WERI-Rb-1 (cell line): ENCODE measurements around the gene CFAP100.
A peak's percentile ranks its signal among the peaks of the same experiment; 100 is the strongest.

Experiments
- DNase-seq: peaks from one replicate; pipeline ENCODE4 v3.0.0-alpha.2; 2020
- H3K27ac ChIP-seq: fragments of 250-450 bp; sonication (Bioruptor Pico); 2 replicates; pipeline ENCODE4 v1.5.1; 2020; ENCODE audit warnings: mild to moderate bottlenecking, moderate library complexity
- H3K27me3 ChIP-seq: fragments of 250-450 bp; sonication (Bioruptor Pico); 2 replicates; pipeline ENCODE4 v1.5.1; 2021; ENCODE audit warnings: mild to moderate bottlenecking, low read depth, moderate library complexity; ENCODE audit not compliant: insufficient read depth, severe bottlenecking
- H3K36me3 ChIP-seq: fragments of 250-450 bp; sonication (Bioruptor Pico); 2 replicates; pipeline ENCODE4 v1.5.1; 2020; ENCODE audit warnings: mild to moderate bottlenecking, moderate library complexity
- H3K4me3 ChIP-seq: 2 replicates; pipeline ENCODE4 v1.5.1; 2011; ENCODE audit warnings: low read depth, mild to moderate bottlenecking, control low read depth, low read length
- H3K9me3 ChIP-seq: fragments of 250-450 bp; sonication (Bioruptor Pico); 2 replicates; pipeline ENCODE4 v1.5.1; 2021; ENCODE audit warnings: mild to moderate bottlenecking, moderate library complexity; ENCODE audit not compliant: severe bottlenecking
- TF ChIP-seq, protein P1 (sequence below): IDR thresholded peaks from 2 replicates; pipeline ENCODE4 v1.5.1; 2011; ENCODE audit warnings: low read depth, mild to moderate bottlenecking, control low read depth, inconsistent platforms, low read length

CFAP100 gene

DNA sequence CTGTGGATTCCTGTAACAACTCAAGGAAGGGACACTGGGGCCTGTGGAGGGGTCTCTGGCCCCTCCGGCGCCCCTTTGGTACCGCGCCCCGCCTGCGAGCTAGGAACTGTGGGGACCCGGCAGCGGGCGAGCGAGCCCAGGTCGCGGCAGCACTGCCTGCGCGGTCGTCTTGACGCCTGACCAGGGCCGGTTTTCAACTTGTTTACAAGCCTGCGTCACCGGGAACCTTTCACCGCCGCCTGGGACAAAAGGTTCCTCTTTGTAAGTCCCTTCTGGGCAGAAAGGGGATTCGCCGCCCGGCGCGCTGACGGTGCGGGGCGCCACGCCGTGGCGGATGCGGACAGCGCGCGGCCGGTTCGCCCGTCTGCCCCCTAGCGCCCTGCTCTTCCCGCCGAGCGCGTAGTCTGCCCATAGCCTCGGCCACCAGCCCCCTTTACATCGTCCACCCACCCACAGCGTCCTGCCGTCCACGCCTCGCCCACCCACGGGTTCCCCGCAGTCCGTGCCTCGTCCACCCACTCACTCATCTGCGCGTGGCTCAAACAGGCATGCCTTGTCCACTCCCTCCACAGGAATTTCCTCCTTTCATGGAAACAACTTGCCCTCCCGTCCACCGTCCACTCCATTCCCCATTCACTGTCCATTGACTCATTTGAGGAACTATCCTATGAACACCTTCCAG, 5.5 kb upstream of the CFAP100 start:
- Histone ChIP-seq H3K4me3 (no peak overlapping the region), H3K27ac (no peak overlapping the region), H3K9me3 (no peaks in the 10 kb centered on the region), H3K27me3 (no peaks in the 10 kb centered on the region), H3K36me3 (no peaks in the 10 kb centered on the region)
- TF ChIP-seq, protein P1, sequence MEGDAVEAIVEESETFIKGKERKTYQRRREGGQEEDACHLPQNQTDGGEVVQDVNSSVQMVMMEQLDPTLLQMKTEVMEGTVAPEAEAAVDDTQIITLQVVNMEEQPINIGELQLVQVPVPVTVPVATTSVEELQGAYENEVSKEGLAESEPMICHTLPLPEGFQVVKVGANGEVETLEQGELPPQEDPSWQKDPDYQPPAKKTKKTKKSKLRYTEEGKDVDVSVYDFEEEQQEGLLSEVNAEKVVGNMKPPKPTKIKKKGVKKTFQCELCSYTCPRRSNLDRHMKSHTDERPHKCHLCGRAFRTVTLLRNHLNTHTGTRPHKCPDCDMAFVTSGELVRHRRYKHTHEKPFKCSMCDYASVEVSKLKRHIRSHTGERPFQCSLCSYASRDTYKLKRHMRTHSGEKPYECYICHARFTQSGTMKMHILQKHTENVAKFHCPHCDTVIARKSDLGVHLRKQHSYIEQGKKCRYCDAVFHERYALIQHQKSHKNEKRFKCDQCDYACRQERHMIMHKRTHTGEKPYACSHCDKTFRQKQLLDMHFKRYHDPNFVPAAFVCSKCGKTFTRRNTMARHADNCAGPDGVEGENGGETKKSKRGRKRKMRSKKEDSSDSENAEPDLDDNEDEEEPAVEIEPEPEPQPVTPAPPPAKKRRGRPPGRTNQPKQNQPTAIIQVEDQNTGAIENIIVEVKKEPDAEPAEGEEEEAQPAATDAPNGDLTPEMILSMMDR = peak; percentile 90
- peak; percentile 56 for DNase-seq

DNA sequence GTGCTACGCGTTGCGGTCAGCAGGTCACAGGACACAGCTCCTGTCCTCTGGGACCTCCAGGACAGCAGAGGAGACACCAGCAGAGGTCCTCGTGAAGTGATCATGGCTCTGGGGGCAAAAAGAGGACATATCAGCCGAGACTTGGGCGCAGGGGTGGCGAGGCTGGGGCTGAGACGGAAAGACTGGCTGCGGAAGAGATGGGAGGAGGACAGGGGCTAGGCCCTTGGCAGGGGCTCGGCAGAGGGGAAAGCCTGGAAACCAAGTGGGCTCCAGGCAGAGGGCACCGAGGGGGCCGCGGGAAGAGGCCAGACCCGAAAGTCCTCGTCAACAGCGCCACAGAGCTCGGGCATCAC, 4.9 kb upstream of the CFAP100 start:
- Histone ChIP-seq H3K4me3 (no peak overlapping the region), H3K27me3 (no peaks in the 10 kb centered on the region), H3K27ac (no peak overlapping the region), H3K36me3 (no peaks in the 10 kb centered on the region), H3K9me3 (no peaks in the 10 kb centered on the region)
- TF ChIP-seq, protein P1 = no peak
- no peak for DNase-seq

DNA sequence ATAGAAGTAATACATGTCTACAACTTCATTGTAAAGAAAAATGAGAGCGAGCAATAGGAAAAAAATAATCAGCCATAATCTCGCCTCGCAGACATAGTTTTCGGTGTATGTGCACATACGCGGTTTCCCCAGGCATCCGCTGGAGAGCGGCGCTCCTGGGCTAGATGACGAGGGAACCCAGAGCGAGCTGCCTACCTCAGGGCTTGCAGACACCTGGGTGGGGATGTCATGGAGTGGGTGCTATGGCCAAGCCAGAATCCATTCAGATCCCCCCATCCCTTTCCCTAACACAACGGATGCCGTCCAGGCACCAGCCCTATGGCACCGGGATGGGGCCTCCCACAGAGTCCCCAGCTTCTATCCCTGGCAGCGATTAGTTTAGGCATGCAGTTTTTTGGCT, 4.5 kb upstream of the CFAP100 start:
- TF ChIP-seq, protein P1 = no peak

DNA sequence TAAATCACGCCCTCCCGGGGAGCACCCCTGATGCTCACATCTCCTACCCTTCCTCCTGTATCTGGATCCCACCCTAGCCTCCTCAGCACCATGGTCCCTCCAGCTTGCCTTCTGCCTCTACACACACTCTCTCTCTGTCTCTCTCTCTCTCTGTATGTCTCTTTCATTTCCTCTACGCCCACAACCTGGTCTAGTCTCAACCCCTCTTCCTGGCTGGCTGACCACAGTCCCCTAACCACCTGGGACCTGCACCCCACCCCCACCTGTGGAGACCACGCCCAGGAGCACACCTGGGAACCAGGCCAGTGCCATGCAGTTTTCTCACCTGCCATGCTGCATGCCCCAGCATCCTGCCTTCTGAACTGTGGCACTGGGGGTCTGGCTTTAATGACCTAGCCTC, 4.0 kb upstream of the CFAP100 start:
- no peak for DNase-seq
- TF ChIP-seq, protein P1 = no peak
- H3K4me3 ChIP-seq = no peak overlapping the region
- H3K9me3 ChIP-seq = no peaks in the 10 kb centered on the region
- H3K27me3 ChIP-seq = no peaks in the 10 kb centered on the region
- no peak overlapping the region for H3K27ac ChIP-seq
- H3K36me3 ChIP-seq = no peaks in the 10 kb centered on the region

More for the DNA sequence above, 4.5 kb upstream of the CFAP100 start:
- Histone ChIP-seq H3K27ac (no peak overlapping the region), H3K27me3 (no peaks in the 10 kb centered on the region), H3K36me3 (no peaks in the 10 kb centered on the region), H3K4me3 (no peak overlapping the region), H3K9me3 (no peaks in the 10 kb centered on the region)
- DNase-seq = no peak

DNA sequence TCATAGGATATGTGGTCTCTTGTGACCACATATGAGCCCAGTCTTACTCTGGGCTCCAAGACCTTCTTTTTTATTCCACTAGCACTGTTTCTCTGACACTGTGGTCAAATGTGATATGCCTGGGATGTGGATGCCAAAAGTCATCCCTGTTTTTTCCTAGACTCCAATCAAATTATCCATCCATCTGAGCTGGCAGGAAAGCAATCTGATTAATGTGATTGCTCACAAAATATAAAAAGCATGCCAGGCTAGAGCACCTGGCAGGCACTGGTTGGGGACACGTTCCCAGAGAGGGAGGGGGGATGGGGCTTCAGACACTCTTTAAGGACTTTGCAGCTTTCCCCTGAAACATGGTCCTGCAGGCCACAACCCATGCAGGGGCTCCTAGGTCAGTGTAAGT, 3.1 kb upstream of the CFAP100 start:
- no peak overlapping the region for H3K27ac ChIP-seq
- H3K27me3 ChIP-seq = no peaks in the 10 kb centered on the region
- H3K9me3 ChIP-seq = no peaks in the 10 kb centered on the region
- no peak for DNase-seq
- no peaks in the 10 kb centered on the region for H3K36me3 ChIP-seq
- no peak overlapping the region for H3K4me3 ChIP-seq
- TF ChIP-seq, protein P1 = no peak

DNA sequence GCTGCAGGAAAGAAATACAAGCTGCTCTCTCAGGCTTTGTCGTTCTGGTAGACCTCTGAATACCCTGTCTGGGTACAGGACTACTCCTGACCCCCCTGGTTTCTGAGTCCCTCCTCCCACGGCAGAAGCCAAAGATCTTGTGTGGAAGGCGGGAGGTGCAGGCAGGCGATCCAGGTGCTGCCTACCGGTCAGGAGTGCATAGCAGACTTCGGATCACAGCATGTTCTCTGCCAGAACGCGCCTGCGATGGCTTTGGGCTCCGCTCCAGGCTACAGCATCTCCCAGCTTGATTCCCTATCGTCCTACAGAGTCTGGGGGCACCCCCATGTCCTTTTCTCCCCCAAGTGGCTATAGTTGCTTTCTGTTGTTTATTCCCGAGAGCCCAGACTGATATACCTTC, 2.5 kb upstream of the CFAP100 start:
- H3K27me3 ChIP-seq = no peaks in the 10 kb centered on the region

More for the DNA sequence above, 2.5 kb upstream of the CFAP100 start:
- TF ChIP-seq, protein P1 = no peak
- Histone ChIP-seq H3K4me3 (no peak overlapping the region), H3K36me3 (no peaks in the 10 kb centered on the region), H3K9me3 (no peaks in the 10 kb centered on the region), H3K27ac (no peak overlapping the region)
- DNase-seq = no peak
